DMS53 (cell line): ENCODE data around the gene TSPAN5.
A peak's percentile ranks its signal among the peaks of the same experiment; 100 is the strongest.

ENCODE experiments used
- DNase-seq: peaks from one replicate; lab custom pipeline; 2025; lab: John Stamatoyannopoulos, UW

The TSPAN5 gene

DNA sequence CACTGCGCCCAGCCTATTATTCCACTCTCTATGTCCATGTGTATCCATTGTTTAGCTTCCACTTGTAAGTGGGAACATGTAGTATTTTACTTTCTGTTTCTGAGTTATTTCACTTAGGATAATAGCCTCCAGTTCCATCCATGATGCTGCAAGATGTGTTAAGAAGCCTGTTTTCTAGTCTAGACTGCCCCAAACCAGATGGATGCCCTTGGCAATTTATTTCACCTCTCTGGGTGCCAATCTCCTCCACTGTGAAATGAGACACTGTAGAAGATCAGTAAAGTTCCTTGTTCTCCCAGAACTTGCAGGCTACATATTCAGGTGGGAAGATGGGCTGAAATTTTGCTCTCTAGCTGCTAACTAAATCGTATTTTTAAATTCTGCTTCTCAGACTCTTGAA lies 72.8 kb downstream of the TSPAN5 start:
- no peak for DNase-seq

DNA sequence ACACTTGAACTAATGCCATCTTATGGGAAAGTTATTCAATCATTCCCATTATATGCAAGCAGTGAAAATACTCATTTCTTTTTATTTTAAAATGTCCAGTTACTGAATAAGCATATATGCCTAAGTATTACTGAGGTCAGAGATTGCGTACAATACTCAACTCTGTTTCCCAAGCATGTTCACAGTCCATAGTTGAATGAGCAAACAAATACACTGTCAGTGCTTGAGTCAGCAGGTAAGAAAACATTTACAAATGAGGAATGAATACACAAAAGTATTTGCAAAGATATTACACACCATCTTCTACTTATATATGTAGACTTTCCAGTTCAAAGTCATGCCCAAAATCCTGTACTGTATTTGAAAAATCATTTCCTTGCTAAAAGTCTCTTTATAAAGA lies 74.1 kb downstream of the TSPAN5 start:
- peak; percentile 58 for DNase-seq

DNA sequence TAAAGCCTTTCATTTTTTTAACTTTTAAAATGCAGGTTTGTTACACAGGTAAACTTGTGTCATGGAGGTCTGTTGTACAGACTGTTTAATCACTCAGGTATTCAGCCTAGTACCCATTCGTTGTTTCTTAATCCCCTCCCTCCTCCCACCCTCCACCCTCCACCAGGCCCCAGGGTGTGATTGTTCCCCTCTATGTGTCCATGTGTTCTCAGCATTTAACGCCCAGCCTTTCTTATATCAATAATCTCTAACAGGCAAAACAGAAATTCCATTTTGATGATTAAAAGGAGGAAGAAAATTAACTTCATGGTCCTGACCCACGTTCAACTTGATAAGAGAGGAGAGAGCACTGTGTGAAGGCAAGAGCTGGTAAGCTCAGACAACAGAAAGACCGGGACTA lies 75.1 kb downstream of the TSPAN5 start:
- no peak for DNase-seq

DNA sequence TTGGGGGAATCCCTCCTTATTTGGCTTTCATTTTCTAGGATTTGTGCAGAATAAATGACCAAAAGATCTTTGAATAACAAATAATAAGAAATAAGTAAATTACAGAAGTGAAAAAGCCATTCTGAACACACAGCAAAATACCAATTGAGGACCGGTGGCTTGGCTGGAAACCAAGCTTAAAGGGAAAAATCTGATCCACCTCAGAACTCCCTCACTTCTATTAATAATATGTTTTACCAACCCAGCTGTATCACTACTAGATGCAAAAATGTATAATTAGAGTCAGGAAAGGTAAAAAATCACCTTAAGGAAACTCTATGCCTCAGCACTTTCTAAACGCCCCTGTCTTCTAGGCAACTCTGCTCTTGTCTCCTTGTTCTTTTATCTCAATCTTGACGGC lies 77.3 kb downstream of the TSPAN5 start:
- no peak for DNase-seq

DNA sequence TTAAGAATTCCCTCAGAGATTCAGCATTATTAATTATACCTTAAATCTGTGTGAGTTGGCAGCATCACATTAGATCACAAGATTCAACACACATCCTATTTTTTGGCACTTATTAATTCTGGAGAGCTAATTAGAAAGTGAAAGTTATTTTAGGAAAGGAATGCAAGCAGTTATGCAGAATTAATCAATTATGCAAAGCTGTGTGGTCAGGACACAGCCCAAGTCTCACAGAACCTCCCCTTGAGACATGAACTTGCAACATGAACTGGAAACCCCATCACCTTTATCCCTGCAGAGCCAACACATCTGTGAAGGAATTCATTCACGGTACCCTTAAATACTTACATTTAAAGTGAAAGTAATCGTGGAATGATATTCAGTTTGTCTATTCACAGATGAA lies 80.5 kb downstream of the TSPAN5 start:
- no peak for DNase-seq

DNA sequence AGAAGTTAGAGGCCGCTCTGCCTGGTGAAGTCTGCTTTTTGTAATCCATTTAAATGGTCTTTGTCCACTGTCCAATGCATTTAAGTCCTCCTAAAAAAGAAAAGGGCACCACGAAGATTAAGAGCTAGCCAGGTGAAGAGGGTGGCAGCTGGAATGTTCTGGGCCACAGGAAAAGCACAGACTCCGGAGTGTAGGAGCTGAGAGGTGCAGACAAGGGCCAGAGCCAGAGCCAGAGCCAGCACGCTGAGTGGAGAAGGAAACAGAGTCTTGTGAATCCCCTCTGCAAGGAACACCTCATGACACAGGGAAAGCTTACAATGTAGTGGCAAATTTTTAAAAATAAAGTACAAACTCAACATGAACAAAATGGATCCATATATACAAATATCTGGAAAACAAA lies 83.6 kb downstream of the TSPAN5 start:
- no peak for DNase-seq

DNA sequence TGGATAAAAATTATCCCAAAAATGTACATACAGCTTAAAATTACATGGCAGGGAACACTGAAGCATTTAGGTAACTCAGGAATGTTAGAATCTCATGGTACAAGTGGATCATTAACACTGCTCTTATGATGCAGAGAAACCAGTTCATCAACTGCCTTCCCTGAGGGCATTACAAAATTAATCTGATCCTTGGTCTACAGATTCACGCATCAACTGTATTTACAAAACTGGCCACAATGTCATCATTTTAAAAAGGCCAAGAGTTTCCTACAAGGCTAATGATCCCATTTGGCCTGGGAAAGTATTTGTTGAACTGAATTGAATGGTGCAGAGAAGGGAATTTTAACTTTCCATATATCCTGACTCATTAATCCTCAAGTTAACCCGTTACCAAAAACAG lies 84.6 kb downstream of the TSPAN5 start:
- peak; percentile 15 for DNase-seq

DNA sequence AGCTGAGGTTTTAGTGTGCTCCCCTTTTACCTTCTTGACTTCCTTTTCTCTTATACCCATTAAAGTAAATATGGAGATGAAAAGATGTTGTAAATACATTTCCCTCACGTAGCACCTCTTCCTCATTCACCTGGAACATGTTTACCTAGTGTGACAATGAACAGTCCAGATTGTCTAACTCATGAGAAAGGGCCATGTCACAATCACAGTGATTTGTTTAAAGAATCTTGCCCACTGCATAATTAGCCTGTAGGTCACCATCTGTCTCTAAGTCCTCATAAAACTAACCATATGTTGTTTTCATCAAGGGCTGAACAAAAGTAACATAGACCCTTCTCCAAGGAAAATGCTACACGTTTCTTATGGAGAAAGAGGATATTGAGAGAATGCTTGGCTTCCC lies 85.7 kb downstream of the TSPAN5 start:
- peak; percentile 32 for DNase-seq

DNA sequence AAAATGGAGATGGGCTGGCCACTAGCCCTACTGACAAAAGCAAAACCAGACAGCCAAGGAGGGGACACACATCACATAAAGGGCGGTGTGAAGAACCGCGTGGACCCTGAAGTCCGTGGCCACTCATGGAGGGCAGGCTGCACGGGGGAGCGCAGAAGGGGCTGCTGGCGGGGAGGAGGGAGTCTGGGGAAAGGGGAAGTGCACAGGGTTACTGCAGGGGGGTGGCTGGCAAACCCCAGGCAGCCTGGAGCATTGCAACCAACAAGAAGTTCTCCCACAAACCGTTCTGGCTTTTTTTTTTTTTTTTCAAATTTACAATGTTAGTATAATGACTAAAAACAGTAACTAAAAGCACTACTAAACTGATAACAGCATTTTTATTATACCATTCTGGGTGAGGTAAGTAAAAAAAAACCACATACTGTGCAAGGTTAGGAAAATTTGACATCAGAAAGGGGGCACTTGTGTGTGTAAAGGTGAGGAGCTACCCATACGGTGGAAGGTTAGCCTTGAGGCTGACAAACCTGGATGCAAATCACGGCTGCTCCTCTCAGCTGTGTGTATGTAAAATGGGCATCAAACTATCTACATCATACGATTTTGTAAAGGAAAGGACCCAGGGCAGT lies 87.1 kb downstream of the TSPAN5 start:
- DNase-seq, result no peak

DNA sequence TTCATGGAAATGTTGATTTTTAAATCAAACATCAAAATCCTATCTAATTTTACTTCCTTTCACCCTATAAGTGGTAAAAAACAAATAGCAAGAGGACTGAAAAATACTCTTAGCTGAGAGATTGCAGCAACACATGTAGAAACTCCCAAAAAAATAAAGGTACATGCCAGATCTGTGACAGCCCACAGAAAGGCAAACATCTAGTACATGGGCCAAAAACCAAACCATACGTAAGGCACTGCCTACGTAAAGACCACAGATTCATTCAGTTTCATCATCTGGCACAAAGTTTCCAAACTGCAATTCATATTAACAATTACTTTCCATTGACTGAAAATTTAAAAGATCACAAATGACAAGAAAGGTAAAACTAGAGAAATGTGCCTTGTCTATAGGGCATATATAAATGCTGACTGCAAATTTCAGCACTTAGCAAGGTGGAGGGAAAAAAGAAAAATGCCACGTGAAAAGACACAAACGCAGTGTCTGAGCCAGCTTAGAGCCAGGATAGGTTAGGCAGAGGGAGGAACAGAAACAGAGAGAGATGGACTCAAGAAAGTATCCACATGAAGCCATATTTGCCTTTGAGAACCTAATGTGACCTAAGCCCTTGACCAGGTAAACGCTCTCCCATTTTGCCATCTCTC lies 88.1 kb downstream of the TSPAN5 start:
- DNase-seq, result no peak

DNA sequence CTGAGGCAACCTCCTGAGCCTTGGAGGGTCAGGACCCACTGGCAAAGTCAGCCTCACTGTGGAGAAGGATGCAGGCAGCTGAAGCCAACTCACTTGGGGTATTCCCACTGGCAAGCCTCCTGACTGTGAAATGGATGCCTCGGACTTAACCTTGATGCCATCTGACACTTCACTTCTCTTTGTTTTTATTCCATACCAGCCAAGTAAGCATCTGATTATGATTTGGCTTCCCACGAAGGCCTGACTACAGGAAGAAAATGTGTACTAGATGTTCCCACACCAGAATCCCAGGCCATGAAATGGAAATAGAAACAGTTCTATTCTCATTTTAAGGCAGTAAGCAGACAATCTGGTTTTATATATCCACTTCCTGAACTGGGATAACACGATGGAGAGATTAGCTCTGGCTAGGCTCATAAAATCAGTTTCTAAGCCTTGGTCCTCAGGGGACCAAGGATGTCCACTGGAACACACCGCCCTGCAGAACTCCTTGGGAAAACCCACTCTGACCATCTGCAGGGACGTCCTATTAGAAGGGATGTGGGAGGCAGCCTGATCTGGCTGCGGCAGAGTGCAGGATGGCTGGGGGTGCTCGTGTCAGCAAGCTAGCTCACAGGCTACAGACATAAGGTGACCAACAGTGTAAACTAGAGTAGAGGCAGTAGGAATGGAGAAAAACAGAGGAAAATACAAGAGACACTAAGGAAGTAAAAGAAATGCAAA lies 89.3 kb downstream of the TSPAN5 start:
- no peak for DNase-seq

DNA sequence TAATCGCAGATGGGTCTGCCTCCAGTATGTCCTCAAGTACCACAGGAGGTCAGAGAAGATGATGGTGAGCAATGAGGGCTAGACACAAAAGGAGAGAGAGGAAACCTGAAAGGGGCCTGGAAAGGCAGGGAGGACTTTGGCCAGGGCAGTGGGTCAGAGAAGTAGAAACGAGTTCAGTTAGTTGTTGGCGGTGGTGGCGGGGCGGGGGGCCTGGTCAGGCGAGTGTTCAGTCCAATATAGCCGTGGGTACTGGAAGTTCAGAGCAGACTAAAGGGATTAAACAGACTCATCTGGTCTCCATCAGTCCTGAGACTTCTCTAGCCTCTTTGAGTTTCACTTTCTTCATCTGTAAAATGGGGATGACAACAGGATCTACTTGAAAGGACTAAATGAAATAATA lies 90.8 kb downstream of the TSPAN5 start:
- no peak for DNase-seq

DNA sequence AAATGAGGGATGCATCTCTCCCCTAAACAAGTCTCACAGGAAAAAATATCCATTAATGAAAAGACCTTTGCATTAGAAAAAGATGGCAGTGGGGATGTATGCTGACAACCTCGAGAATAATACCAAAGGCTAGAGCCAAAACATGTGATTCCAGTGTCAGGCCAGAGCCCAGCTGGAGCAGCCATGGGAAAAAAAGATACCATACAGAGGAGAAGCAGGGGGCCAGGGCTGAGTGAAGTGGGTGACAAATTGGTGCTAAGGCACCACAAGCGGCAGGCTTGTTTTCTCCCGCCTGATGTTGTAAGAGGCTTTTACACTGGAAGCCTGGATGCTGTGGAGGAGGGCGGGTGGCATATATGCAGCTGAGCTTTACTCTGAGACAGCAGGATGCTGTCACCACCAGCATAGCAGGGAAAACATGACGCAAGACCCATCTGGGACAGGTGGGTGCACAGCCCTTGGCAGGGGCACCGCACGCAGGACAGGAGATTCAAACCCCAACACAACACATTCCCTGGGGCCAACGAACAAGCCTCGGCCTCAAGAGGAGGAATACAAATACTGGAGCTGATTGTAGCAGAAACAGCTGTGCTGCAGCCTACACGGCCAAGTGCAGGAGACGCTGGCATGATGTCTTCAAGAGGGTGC lies 91.9 kb downstream of the TSPAN5 start:
- no peak for DNase-seq

DNA sequence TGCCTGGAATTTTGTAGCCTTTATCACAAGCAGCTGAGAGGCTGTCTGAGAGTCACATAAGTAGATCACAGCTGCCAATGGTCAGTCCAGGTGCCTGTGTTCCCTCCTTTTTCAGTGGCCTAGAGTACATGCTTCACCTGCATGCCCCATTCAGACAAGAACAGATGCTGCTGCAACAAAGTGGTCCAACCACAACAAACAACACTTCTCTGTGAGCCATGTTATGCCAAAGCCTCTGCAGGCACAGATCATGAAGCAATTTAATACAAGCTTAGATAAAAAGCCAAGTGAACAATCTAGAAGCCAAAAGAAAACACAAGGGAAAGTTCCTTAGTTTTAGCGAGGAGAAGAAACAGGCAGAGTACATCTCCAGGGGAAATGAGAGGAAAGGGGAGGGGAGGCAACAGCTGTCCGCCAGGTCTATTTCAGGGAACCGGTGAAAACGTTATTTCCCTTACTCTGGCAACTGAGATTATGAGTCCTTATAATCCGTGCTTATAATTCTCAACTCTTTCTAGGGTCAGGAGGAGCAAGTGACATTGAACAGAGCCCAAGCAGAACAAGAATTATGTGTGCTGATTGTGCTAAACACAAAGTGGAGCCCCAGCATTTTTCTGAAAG lies 92.6 kb downstream of the TSPAN5 start:
- DNase-seq, result no peak

DNA sequence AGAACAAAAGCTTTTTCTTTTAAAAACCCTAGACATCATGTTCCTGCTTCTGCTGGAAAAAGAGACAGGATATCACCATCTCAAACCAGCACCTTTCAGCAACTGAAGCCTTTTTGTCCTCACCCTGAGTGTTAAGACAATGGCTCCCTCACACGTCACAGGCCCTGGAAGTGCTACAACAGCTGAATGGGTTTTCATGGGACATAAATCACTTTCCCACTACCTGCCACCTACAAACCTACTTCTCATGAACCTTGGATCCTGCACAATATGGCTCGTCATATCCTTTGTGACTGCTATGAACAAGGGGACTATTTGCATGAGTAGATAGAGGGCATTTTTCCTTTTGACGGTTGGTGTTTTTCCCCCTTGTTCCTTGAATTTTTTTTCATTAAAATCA lies 93.6 kb downstream of the TSPAN5 start:
- no peak for DNase-seq

DNA sequence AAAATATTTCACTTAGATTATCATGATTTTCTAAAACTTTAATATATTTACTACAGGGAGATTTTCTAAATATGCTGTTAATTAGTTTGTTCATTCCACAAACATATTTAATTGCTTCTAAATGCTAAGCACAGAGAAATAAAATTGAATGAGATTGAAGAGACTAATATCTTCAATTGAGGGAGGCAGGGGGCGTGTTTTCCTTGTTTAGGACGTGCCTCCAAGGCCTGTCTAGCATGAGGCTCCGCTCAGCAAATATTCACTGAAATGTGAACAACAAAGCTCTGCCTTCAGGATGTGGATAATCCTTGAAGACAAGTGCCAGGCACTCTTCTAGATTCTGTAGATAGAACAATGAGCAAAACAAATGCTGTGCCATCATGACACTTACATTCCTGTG lies 98.1 kb downstream of the TSPAN5 start:
- DNase-seq, result no peak

DNA sequence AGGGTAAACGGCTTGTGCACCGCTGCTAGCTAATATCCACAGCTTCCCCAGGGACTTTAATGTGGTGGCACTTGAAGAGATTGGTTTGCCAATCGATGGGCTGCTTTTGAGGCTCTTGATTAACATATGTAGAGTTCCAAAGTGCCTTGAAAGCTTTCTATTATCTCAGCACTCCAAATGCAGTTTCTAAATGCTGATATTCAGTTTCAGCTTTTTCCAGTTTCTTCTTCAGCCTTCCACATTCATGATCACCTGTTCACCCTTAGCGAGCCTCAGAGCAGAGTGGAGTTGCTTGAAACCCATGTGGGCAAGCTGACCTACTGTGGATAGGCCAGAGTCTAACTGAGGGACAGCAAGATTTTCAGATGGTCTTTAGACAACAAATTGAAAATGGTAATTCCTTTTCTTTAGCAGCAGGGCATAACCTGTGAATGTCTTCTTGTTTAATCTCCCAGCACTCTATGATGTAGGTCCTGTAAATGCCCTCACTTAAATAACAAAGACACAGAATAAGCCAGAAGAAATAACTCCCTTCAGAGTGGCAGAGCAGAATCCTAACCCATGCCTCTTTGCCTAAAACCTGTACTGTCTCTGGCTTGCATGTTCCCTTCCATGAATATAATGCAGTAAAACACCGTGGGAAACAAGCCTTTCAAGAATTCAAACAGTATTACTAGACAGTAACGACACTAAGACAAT lies 99.8 kb downstream of the TSPAN5 start:
- DNase-seq, result no peak

DNA sequence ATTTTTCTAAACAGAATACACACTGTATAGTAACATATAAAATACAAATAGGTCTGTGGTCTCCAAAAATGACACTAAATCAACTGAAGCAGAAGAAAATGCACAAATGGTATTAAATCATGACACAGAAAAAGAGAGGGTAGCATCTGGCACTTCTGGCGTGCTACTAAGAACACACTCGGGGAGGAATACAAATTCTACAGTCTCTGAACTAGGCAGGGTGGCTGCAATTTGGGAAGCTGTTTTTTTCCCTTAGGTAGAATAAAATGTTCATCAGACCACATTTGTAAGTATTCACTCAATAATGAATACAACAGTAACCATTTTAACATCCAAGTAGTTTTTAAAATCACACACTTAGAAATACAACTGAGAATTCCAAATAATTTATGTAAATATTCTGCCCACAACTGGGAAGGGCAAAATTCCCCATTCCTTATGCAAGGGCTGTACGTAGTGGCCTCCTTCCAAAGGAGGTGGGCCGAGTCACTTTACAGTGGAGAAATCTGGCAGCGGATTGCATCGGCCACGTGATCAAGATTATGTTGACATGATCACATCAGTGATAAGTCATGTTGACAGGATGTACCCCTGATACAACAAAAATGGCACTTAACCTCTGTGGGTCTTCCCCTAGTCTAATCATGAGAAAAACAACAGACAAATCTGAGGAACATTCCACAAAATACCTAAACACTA lies 101.1 kb downstream of the TSPAN5 start:
- no peak for DNase-seq

DNA sequence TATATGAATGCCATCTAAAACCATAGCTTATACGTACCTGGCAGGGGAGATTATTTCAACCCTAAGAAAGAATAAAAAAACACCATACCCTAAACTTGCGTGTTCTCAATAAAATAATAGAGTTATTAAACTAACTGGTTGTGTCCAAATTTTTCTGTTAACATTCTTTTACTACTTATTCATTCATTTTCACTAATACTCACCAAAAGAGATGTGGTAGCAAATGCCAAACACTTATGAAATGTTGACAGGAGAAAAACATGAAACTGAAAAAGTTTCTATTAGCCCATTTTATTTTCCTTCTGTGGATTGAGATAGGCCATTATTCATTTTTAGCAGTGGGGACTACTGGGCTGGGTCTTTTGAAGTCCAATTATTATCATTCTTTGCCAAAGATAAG lies 102.0 kb downstream of the TSPAN5 start:
- no peak for DNase-seq

DNA sequence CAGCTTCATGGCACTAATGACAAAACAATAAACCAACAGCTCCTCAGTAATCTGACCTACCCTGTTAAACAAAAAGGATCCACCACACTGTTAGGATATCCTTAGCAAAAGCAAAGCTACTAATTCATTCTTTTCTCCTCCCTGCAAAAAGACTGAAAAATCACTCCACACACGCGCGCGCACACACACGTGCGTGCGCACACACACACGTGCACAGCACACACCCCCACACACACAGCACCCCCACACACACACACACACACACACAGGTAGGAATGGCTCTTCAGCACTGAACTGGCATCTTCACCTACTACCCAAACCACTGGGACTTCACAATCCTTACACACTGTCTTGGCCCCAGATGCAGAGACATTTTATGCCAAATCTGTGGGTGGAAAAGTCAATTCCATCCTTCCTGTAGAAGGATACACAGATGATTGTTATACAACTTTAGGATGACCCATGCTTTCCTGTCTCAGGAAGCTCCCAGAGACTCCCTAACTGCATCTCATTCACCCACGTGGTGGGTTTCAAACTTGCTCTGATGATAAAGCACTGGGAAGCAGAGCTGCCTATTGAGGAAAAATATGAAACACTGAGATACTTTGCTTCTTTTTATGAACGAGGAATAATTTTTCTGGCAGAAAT lies 102.5 kb downstream of the TSPAN5 start:
- DNase-seq, result no peak
